ENCODE data around the gene KIF5A.

KIF5A gene

DNA sequence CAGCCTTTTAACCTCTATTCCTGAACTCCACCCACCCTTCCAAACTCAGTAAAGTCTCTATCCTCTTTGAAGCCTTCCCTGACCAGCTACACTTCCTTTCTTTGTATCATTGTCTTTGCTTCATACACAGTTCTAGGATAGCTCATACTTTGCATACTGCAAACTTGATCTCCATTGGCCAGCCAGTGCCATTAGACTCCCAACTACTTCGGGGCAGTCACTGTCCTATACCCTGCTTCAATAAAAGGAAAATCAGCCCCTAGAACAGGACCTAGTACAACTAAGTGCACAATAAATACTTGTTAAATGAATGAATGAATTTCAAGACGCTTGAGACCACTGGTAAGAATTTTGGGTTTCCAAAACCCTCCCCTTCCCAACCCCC is 40.6 kb downstream of the KIF5A start:
- in situ Hi-C loops (cut with HindIII; ENCODE audit: low pct_unique_long_range_greater_than_20kb, low sequenced_read_pairs) = no loop called here
- DNase-seq (ENCODE audit: low read depth in 1 of 2, low spot score in 1 of 2) = peak in 1 of 2 experiments; percentile 23
- TF ChIP-seq JUND (IDR thresholded peaks at IDR 0.05; ENCODE audit: low read depth) = no peak

DNA sequence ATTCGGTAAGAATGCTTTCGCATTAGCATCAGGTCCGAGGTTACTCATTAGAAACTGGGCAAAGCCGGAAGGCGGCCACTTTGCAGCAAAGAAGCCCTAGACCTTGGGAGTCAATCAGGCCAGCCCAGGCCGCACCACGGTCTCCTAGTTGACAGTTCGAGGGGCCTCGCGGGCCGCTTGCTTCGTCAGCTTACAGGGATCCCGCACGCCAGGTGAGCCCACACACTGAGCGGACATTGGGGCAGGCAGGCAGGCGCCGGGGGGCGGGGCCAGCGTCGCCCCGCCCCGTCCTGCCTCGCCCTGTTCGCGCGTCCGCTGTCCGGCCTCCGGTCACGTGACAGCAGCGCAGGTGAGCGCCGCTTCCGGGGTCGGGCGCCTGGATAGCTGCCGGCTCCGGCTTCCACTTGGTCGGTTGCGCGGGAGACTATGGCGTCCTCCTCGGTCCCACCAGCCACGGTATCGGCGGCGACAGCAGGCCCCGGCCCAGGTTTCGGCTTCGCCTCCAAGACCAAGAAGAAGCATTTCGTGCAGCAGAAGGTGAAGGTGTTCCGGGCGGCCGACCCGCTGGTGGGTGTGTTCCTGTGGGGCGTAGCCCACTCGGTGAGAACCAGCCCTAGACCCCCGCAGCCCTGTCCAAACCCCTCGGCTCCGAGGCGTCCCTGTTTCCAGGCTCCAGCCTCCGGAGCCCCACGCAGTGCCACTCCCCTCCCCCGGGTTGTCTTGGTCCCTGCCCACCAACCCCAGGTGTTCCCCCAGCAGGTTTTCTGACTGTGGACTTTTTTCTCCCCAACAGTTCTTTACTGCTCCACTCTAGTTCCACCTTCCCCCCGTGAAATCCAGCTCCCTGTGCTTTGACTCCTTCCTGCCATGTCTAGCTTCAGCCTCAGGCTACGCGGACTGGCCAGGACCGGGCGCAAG is 41.3 kb downstream of the KIF5A start, which contains the start of gene PIP4K2C:
TSS of gene PIP4K2C (plus strand) at position 329 of the 918 bp plus-strand sequence. CDS start at position 427, 98 bp downstream.
- peak; percentile 92 to 93 for DNase-seq (ENCODE audit: low read depth in 1 of 2, low spot score in 1 of 2)
- no peak for TF ChIP-seq JUND (IDR thresholded peaks at IDR 0.05; ENCODE audit: low read depth)
- in situ Hi-C loops (cut with HindIII; ENCODE audit: low pct_unique_long_range_greater_than_20kb, low sequenced_read_pairs) = no loop called here

- DNase-seq (ENCODE audit: low read depth in 1 of 2, low spot score in 1 of 2) = no peak
- in situ Hi-C loops (cut with HindIII; ENCODE audit: low pct_unique_long_range_greater_than_20kb, low sequenced_read_pairs) = no loop called here
- no peak for TF ChIP-seq JUND (IDR thresholded peaks at IDR 0.05; ENCODE audit: low read depth)
These were observed 42.0 kb downstream of the KIF5A start for GRCh38 chr12:57591782-57592325.

DNA sequence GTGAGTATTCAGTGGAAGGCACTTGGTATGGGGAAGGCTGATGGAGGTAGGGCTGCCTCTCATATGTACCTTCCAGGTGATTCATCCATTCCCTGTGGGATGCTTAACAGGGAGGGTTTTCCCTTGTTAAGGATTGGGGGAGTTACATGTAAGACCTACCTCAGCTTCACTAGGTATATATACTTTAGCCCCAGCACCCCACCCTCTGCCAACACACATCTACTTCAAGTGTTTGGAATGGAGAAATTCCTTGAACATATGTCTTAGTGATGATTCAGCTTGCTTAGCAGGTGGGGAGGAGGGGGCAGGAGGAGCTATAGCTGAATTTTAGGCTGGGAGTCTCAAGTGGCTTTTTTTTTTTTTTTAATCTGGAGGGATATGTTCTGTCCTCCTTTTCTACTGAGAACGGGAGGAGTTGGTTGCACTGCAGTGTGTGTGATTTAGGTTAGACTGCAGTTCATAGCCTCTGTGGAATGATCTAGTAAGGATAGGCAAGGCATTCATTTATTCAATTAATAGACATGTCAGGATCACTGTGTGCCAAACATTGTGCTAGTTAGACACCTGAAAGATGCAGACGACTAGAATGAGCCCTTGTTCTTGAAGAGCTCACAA is 42.8 kb downstream of the KIF5A start:
- in situ Hi-C loops (cut with HindIII; ENCODE audit: low pct_unique_long_range_greater_than_20kb, low sequenced_read_pairs) = no loop called here
- TF ChIP-seq JUND (IDR thresholded peaks at IDR 0.05; ENCODE audit: low read depth) = no peak
- no peak for DNase-seq (ENCODE audit: low read depth in 1 of 2, low spot score in 1 of 2)

DNA sequence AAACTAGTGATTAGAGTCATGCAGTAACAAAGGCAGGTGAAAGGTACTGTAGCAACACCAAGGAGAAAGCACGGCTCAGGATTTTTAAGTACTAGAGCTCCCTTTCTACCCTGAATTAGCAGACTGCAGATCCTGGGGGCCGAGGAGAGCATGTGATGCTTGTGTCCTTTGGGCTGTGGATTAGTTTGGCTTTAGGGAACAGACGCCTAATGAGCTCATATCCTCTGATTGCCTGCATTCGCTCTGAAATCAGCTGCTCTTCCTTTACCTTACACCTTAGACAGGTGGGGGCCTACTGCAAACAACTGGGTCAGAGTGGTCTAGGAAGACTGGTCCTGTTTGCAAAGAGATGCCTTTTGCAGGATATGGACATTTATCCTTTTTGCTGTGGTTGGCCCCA is 43.3 kb downstream of the KIF5A start:
- no peak for TF ChIP-seq JUND (IDR thresholded peaks at IDR 0.05; ENCODE audit: low read depth)
- in situ Hi-C loops (cut with HindIII; ENCODE audit: low pct_unique_long_range_greater_than_20kb, low sequenced_read_pairs) = no loop called here
- DNase-seq (ENCODE audit: low read depth in 1 of 2, low spot score in 1 of 2) = no peak

DNA sequence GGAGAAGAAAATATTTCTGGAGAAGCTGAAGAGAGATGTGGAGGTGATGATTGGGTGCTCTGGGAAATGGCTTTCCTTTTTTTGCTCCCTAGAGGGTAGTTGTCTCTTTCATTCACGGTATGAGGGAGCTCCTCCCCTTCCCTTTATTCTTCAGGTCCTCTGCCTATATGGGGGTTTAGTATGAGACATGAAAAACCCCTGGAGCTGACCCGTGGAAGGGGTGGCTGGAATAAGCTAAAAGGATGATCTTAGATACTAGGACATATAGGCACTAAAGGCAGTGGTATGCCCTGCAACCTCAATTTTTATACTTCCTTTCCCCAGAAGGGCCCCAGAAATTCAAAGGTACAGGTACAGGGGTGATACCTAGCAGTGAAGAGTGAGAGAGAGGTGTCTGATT is 50.6 kb downstream of the KIF5A start:
- no peak for DNase-seq (ENCODE audit: low read depth in 1 of 2, low spot score in 1 of 2)
- in situ Hi-C loops (cut with HindIII; ENCODE audit: low pct_unique_long_range_greater_than_20kb, low sequenced_read_pairs) = no loop called here
- TF ChIP-seq JUND (IDR thresholded peaks at IDR 0.05; ENCODE audit: low read depth) = no peak

DNA sequence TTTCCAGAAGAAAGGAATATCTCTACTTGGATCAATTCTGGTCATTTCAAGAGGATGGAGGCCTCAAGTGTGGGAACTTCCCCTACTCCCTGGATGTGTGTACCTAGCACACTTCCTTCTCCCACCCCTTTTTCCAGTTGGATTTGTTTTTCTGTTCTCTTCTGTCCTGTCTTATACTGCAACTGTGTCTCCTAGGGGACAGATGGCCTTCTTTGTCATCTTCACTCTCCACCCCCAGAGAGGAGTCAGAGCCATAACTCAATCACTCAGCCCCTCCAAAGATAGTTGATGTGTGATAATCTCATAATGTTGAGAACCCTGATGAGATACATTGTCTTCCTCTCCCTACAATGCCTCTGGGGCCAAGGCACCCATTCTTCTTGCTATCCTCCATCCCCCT is 52.7 kb downstream of the KIF5A start:
- no peak for TF ChIP-seq JUND (IDR thresholded peaks at IDR 0.05; ENCODE audit: low read depth)
- in situ Hi-C loops (cut with HindIII; ENCODE audit: low pct_unique_long_range_greater_than_20kb, low sequenced_read_pairs) = no loop called here

DNA sequence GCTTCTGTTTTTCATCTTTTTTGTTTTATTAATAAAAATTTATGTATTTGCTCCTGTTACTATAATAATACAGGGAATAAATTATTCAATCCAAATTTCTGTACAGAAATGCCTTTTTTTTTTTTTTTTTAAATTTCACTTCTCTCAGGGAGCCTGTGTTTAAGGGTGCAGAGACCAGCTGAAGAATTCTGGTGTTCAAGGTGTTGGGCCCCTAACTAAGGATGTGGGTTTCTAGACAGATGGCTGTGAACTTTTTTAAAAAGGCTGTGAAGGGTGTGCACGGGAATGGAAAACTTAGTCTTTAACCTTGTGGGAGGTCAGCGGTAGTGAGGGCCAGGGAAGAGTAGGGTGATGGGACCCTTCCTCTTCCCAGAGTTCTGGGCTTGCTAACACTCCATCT is 53.5 kb downstream of the KIF5A start:
- no peak for TF ChIP-seq JUND (IDR thresholded peaks at IDR 0.05; ENCODE audit: low read depth)
- in situ Hi-C loops (cut with HindIII; ENCODE audit: low pct_unique_long_range_greater_than_20kb, low sequenced_read_pairs) = no loop called here
- no peak for DNase-seq (ENCODE audit: low read depth in 1 of 2, low spot score in 1 of 2)

More for the DNA sequence above, 52.7 kb downstream of the KIF5A start:
- DNase-seq (ENCODE audit: low read depth in 1 of 2, low spot score in 1 of 2) = no peak

GRCh38 chr12:57603815-57604453 is 54.1 kb downstream of the KIF5A start:
- DNase-seq (ENCODE audit: low read depth in 1 of 2, low spot score in 1 of 2) = peak in 1 of 2 experiments; percentile 61
- in situ Hi-C loops (cut with HindIII; ENCODE audit: low pct_unique_long_range_greater_than_20kb, low sequenced_read_pairs) = no loop called here
- no peak for TF ChIP-seq JUND (IDR thresholded peaks at IDR 0.05; ENCODE audit: low read depth)

- TF ChIP-seq JUND (IDR thresholded peaks at IDR 0.05; ENCODE audit: low read depth) = no peak
- DNase-seq (ENCODE audit: low read depth in 1 of 2, low spot score in 1 of 2) = peak in 1 of 2 experiments; percentile 52
- in situ Hi-C loops (cut with HindIII; ENCODE audit: low pct_unique_long_range_greater_than_20kb, low sequenced_read_pairs) = no loop called here
These were observed 54.7 kb downstream of the KIF5A start, which contains the start of gene DTX3 for GRCh38 chr12:57604454-57604991. Gene DTX3, plus strand, starts transcription at chr12:57604824. Its CDS starts 1,694 bp downstream, at chr12:57606518.

GRCh38 chr12:57604992-57605810 is 55.4 kb downstream of the KIF5A start:
- in situ Hi-C loops (cut with HindIII; ENCODE audit: low pct_unique_long_range_greater_than_20kb, low sequenced_read_pairs) = no loop called here
- TF ChIP-seq JUND (IDR thresholded peaks at IDR 0.05; ENCODE audit: low read depth) = no peak
- peak in 1 of 2 experiments; percentile 45 for DNase-seq (ENCODE audit: low read depth in 1 of 2, low spot score in 1 of 2)

All from T47D (cell line).